GM12878 (cell line): ENCODE data around the gene DUOXA2. TPM values are rescaled to one million over a fixed set of nuclear protein-coding genes. Genes with fewer than 3 reads are reported as not detected.

Experiments
- ATAC-seq: fragments of 200-7000 bp; cut with Tn5 transposase; 3 replicates; pipeline ENCODE4 v1.9.1; 2020; ENCODE audit warnings: mild to moderate bottlenecking, moderate library complexity
- BruUV-seq: library from RNA; stranded (reverse); fragments of 400-500 nt; replicated peaks from 2 replicates; lab custom pipeline; 2021; lab: Mats Ljungman, UMichigan
- CTCF ChIA-PET: fragments of 300-600 bp; sonication (Branson Sonifier 250); formaldehyde crosslinking; extraction: SDS; loops from one replicate; lab custom pipeline; 2021; ENCODE audit warnings: inconsistent platforms; lab: Yijun Ruan, JAX
- POLR2A ChIA-PET: fragments of 350-600 bp; formaldehyde crosslinking; extraction: SDS; loops from one replicate; lab custom pipeline; 2021; ENCODE audit warnings: inconsistent platforms; lab: Charles Lee
- RAD21 ChIA-PET: fragments of 300-600 bp; sonication (Branson Sonifier 250); formaldehyde crosslinking; loops from one replicate; lab custom pipeline; 2023; ENCODE audit warnings: antibody characterized with exemption; ENCODE audit not compliant: unreplicated experiment; lab: Charles Lee
- SMC1A ChIA-PET: fragments of 300-600 bp; sonication (Branson Sonifier 250); formaldehyde crosslinking; loops from one replicate; lab custom pipeline; 2023; ENCODE audit not compliant: unreplicated experiment, uncharacterized antibody; lab: Charles Lee
- DNase-seq: peaks from one replicate; pipeline ENCODE4 v3.0.0-alpha.2; 2011; ENCODE audit warnings: low read depth, low spot score
- FAIRE-seq: peaks from 3 replicates; lab custom pipeline; 2011; peaks lifted over from hg19 to GRCh38; lab: Jason Lieb, UNC
- H2AFZ ChIP-seq: 2 replicates; pipeline ENCODE4 v1.6.0; 2011; ENCODE audit warnings: low read depth, low read length, control low read depth; ENCODE audit not compliant: control insufficient read depth
- H3K27ac ChIP-seq: 2 replicates; pipeline ENCODE4 v1.5.1; 2011; ENCODE audit warnings: control low read depth; ENCODE audit not compliant: control insufficient read depth, insufficient read depth
- H3K27me3 ChIP-seq, 2 experiments: replicated peaks in 1 of 2; 2 replicates each; pipeline versions ENCODE4 v1.6.0 to v1.6.1; 2011; ENCODE audit warnings: low read length in 1 of 2; ENCODE audit not compliant: control insufficient read depth in 2 of 2, insufficient read depth in 2 of 2
- H3K36me3 ChIP-seq, 2 experiments: 2 replicates each; pipeline ENCODE4 v1.5.1; 2011; ENCODE audit warnings: low read length in 1 of 2; ENCODE audit not compliant: control insufficient read depth in 2 of 2, insufficient read depth in 2 of 2
- H3K4me1 ChIP-seq: 2 replicates; pipeline ENCODE4 v1.6.1; 2011; ENCODE audit warnings: mild to moderate bottlenecking, low read length, moderate library complexity, mixed read lengths; ENCODE audit not compliant: control insufficient read depth, insufficient read depth
- H3K4me2 ChIP-seq: 2 replicates; pipeline ENCODE4 v1.6.0; 2011; ENCODE audit warnings: control low read depth; ENCODE audit not compliant: control insufficient read depth, insufficient read depth
- H3K4me3 ChIP-seq: fragments of 200-600 bp; sonication (generic); 2 replicates; pipeline ENCODE4 v1.5.1; 2016
- H3K79me2 ChIP-seq: 2 replicates; pipeline ENCODE4 v1.6.0; 2011; ENCODE audit warnings: low read length; ENCODE audit not compliant: control insufficient read depth, insufficient read depth
- H3K9ac ChIP-seq: 2 replicates; pipeline ENCODE4 v1.8.0; 2011; ENCODE audit warnings: low read length, control low read depth, mixed read lengths; ENCODE audit not compliant: control insufficient read depth, insufficient read depth
- H3K9me3 ChIP-seq: replicated peaks from 3 replicates; pipeline ENCODE4 v1.5.1; 2011; ENCODE audit warnings: mild to moderate bottlenecking, low read length; ENCODE audit not compliant: control insufficient read depth, insufficient read depth
- H4K20me1 ChIP-seq: 2 replicates; pipeline ENCODE4 v1.6.0; 2011; ENCODE audit not compliant: control insufficient read depth, insufficient read depth
- MEF2B ChIP-seq: fragments of 450-650 bp; IDR thresholded peaks from 2 replicates; pipeline ENCODE4 v1.6.1; 2018; ENCODE audit warnings: mild to moderate bottlenecking, moderate library complexity; ENCODE audit not compliant: partially characterized antibody, poor library complexity, severe bottlenecking
- MYC ChIP-seq: IDR thresholded peaks from 2 replicates; pipeline ENCODE4 v1.6.1; 2011; ENCODE audit warnings: mild to moderate bottlenecking, low read length, moderate library complexity, inconsistent platforms; ENCODE audit not compliant: insufficient read depth, insufficient replicate concordance, insufficient read length, severe bottlenecking
- SREBF1 ChIP-seq: IDR thresholded peaks from 2 replicates; pipeline ENCODE4 v1.6.1; 2012; ENCODE audit warnings: mild to moderate bottlenecking, low read length
- WGBS: methylation state at CpG from one replicate; pipeline ENCODE4 v1.1.6; 2016; ENCODE audit warnings: low lambda C conversion rate; ENCODE audit not compliant: insufficient replicate concordance, insufficient coverage; ENCODE audit errors: missing lambda C conversion rate; 5-methylcytosine and 5-hydroxymethylcytosine counted together
- in situ Hi-C: fragments of 300-500 bp; cut with MboI; formaldehyde crosslinking; loops from 9 replicates; pipeline ENCODE4 v1.14.3; 2018; ENCODE audit warnings: mixed read lengths
- intact Hi-C: fragments of 100-400 bp; cut with micrococcal nuclease; formaldehyde crosslinking; loops from one replicate; pipeline ENCODE4 v1.14.2; 2022; ENCODE audit not compliant: unreplicated experiment
- polyA plus RNA-seq, 11 experiments: library from polyadenylated mRNA; depleted of rRNA in 4 of 11; unstranded in 6 of 11; stranded (reverse) in 5 of 11; fragments of >200 nt; fragmentation: Nextera tagmentation in 4 of 11; fragmentation: Illumina TruSeq in 1 of 11; extraction: Ambion mirVana in 4 of 11; extraction: Trizol in 1 of 11; gene quantifications; 1 replicate in 1 of 11; 2 replicates in 10 of 11; pipeline versions ENCODE4 v1.2.1 to v1.2.3, GENCODE V29; 2011 to 2016; ENCODE audit warnings: inconsistent platforms in 2 of 11, missing spikeins in 2 of 11, low read depth in 1 of 11
- total RNA-seq, 4 experiments: library from RNA; depleted of rRNA in 3 of 4; stranded (reverse); fragments of >200 nt in 3 of 4; fragmentation: Illumina TruSeq in 1 of 4; extraction: Trizol in 1 of 4; gene quantifications; 2 replicates each; pipeline versions ENCODE4 v1.2.1 to v1.2.3, GENCODE V29; 2013 to 2021
- TF ChIP-seq, protein P1 (sequence below): IDR thresholded peaks from 2 replicates; pipeline ENCODE4 v1.6.1; 2011; ENCODE audit warnings: low read depth, mild to moderate bottlenecking, low read length, moderate library complexity, borderline replicate concordance; ENCODE audit errors: extremely low read depth
- TF ChIP-seq, protein P2 (sequence below): fragments of 450-650 bp; conservative IDR thresholded peaks from 2 replicates; pipeline ENCODE4 v1.6.1; 2017; ENCODE audit warnings: mild to moderate bottlenecking, moderate library complexity
- TF ChIP-seq, protein P3 (sequence below): fragments of 450-650 bp; IDR thresholded peaks from 2 replicates; pipeline ENCODE4 v1.6.1; 2017; ENCODE audit warnings: low read depth, mild to moderate bottlenecking, moderate library complexity

Gene DUOXA2
- total and polyA plus RNA-seq, 10 of the 15 experiments (the other 5 are each of a cell fraction or from before 2014, with no cell fraction given): not detected

DNA sequence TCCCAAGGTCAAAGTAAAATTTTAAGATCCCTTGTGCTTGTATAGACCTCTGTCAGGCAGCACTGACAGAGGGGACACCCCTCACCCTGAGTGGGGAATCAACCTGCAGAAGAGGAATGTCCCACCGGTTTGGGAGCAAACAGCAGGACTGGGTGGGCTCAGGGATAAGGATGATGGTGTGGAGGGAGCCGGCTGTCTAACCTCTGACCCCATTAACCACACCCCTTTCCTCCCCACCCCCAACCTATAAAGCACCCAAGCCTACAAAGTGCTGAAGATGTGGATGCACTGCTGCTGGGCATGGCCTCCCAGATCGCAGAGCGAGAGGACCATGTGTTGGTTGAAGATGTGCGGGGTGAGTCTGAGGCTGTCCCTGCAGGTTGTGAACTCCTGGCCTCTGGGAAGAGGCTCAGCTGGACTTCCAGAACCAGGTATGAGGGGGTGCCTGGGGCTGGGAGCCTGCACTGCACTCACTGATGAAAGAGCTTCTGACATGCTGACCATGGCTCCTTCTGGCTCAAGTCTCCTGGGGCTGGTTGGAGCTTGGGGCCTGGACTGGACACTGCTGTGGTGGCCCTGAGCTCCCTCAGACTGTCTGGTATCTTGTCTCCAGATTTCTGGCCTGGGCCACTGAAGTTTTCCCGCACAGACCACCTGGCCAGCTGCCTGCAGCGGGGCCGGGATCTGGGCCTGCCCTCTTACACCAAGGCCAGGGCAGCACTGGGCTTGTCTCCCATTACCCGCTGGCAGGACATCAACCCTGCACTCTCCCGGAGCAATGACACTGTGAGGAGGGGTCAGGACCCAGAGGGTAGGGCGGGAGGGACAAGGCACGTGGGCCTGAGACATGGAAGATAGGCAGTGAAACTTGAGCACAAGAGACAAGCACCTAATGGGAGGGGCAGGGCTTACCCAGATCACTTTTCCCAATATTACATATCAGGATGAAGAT, 25.0 kb downstream of the DUOXA2 start:
- SMC1A ChIA-PET: no interaction called here
- no peak for ATAC-seq
- Histone ChIP-seq H3K4me1 (no peaks in the 10 kb centered on the region), H4K20me1 (no peaks in the 10 kb centered on the region), H3K36me3 (no peaks in the 10 kb centered on the region), H3K79me2 (no peaks in the 10 kb centered on the region), H3K4me2 (no peak overlapping the region), H3K27me3 (peaks cover 0 to 4% of the 10 kb centered on the region in 2 experiments; a peak in 2 of 4 replicates), H3K9ac (no peak overlapping the region), H3K9me3 (no peaks in the 10 kb centered on the region), H3K4me3 (no peak overlapping the region), H3K27ac (no peak overlapping the region), H2AFZ (no peak overlapping the region)
- POLR2A ChIA-PET: no interaction called here
- intact Hi-C loops: no loop called here
- CTCF ChIA-PET: interaction anchor here (0.7 to 1.9 kb wide), 4 partner anchors 15 to 1171 kb away, joined by 3 to 6 read pairs (median 3); no protein-coding TSS in a partner anchor
- no TSS peak for BruUV-seq
- in situ Hi-C loops: no loop called here
- FAIRE-seq: no peak
- WGBS: 57% methylated on average over 12 of the region's 12 CpGs
- no peak for DNase-seq
- RAD21 ChIA-PET: no interaction called here
- TF ChIP-seq, protein P1, sequence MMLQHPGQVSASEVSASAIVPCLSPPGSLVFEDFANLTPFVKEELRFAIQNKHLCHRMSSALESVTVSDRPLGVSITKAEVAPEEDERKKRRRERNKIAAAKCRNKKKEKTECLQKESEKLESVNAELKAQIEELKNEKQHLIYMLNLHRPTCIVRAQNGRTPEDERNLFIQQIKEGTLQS: no peak

DNA sequence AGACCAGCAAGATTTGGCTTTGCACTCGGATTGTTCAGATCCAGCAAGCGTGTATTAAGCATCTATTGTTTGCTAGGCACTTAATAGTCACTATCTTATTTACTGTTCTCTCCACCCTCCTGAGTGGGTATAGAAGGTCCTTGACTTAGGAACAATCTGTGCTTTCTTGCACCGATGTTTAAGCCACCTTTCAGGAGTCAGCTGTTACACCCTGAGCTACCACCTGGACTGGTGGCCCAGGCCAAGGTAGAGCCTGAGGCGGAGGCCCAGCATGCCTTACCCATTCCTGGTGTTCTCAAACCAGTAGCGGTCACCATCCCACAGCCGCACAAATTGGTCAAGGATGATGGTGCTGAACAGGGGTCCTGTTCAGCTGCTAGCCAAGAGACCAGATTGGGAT, 25.6 kb downstream of the DUOXA2 start:
- DNase-seq: no peak
- Histone ChIP-seq H3K9ac (no peak overlapping the region), H3K79me2 (no peaks in the 10 kb centered on the region), H3K9me3 (no peaks in the 10 kb centered on the region), H4K20me1 (no peaks in the 10 kb centered on the region), H3K4me1 (no peaks in the 10 kb centered on the region), H2AFZ (no peak overlapping the region)
- RAD21 ChIA-PET: no interaction called here
- in situ Hi-C loops: no loop called here
- no peak for TF ChIP-seq MYC
- TF ChIP-seq, protein P2, sequence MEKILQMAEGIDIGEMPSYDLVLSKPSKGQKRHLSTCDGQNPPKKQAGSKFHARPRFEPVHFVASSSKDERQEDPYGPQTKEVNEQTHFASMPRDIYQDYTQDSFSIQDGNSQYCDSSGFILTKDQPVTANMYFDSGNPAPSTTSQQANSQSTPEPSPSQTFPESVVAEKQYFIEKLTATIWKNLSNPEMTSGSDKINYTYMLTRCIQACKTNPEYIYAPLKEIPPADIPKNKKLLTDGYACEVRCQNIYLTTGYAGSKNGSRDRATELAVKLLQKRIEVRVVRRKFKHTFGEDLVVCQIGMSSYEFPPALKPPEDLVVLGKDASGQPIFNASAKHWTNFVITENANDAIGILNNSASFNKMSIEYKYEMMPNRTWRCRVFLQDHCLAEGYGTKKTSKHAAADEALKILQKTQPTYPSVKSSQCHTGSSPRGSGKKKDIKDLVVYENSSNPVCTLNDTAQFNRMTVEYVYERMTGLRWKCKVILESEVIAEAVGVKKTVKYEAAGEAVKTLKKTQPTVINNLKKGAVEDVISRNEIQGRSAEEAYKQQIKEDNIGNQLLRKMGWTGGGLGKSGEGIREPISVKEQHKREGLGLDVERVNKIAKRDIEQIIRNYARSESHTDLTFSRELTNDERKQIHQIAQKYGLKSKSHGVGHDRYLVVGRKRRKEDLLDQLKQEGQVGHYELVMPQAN: no peak
- TF ChIP-seq MEF2B: no peak
- TF ChIP-seq, protein P3, sequence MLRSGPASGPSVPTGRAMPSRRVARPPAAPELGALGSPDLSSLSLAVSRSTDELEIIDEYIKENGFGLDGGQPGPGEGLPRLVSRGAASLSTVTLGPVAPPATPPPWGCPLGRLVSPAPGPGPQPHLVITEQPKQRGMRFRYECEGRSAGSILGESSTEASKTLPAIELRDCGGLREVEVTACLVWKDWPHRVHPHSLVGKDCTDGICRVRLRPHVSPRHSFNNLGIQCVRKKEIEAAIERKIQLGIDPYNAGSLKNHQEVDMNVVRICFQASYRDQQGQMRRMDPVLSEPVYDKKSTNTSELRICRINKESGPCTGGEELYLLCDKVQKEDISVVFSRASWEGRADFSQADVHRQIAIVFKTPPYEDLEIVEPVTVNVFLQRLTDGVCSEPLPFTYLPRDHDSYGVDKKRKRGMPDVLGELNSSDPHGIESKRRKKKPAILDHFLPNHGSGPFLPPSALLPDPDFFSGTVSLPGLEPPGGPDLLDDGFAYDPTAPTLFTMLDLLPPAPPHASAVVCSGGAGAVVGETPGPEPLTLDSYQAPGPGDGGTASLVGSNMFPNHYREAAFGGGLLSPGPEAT: no peak
- TF ChIP-seq SREBF1: no peak
- TF ChIP-seq, all 136 proteins: peak for 0
- intact Hi-C loops: no loop called here
- FAIRE-seq (no peak), ATAC-seq (no peak)
- H3K4me2 ChIP-seq: no peak overlapping the region
- 69% methylated on average over 6 of the region's 6 CpGs for WGBS
- BruUV-seq: no TSS peak
- no peak overlapping the region for H3K27ac ChIP-seq
- H3K36me3 ChIP-seq: no peaks in the 10 kb centered on the region
- POLR2A ChIA-PET: no interaction called here
- peaks cover 0 to 2% of the 10 kb centered on the region in 2 experiments; a peak in 1 of 4 replicates for H3K27me3 ChIP-seq
- CTCF ChIA-PET: interaction anchor here (0.7 to 1.9 kb wide), 3 partner anchors 10 to 29 kb away, joined by 3 to 6 read pairs (median 4); no protein-coding TSS in a partner anchor
- SMC1A ChIA-PET: no interaction called here
- no peak overlapping the region for H3K4me3 ChIP-seq
